NOMO-1 treated with DMSO at 0.1 percent for 48 hours (cell line): ENCODE results near the gene EIF2B1.
A peak's percentile ranks its signal among the peaks of the same experiment; 100 is the strongest.

Experiments used
- DNase-seq: peaks from one replicate; lab custom pipeline; 2025; ENCODE audit not compliant: unreplicated experiment; lab: John Stamatoyannopoulos, UW

The EIF2B1 gene

GRCh38 chr12:123633379-123634141 is at the start of gene EIF2B1, which contains the start of gene GTF2H3:
Gene EIF2B1, minus strand, starts transcription at chr12:123633686. Its CDS starts 129 bp downstream, at chr12:123633557.
Gene GTF2H3, plus strand, starts transcription at chr12:123633829. Its CDS starts 31 bp downstream, at chr12:123633860.
- DNase-seq, result peak; percentile 96

GRCh38 chr12:123681605-123682004 is 48.1 kb upstream of the EIF2B1 start:
- peak; percentile 79 for DNase-seq

GRCh38 chr12:123678981-123679380 is 45.5 kb upstream of the EIF2B1 start:
- DNase-seq, result no peak

- no peak for DNase-seq
Measured at GRCh38 chr12:123676616-123677320, 43.3 kb upstream of the EIF2B1 start.

- no peak for DNase-seq
Measured at GRCh38 chr12:123675436-123675835, 42.0 kb upstream of the EIF2B1 start.

GRCh38 chr12:123671876-123672275 is 38.4 kb upstream of the EIF2B1 start:
- DNase-seq, result no peak

- DNase-seq, result peak; percentile 90
Measured at GRCh38 chr12:123670882-123671728, 37.6 kb upstream of the EIF2B1 start, which contains the start of gene TCTN2. Gene TCTN2, plus strand, starts transcription at chr12:123671113. Its CDS starts 128 bp downstream, at chr12:123671241.

GRCh38 chr12:123667771-123668170 is 34.3 kb upstream of the EIF2B1 start:
- DNase-seq, result no peak

- no peak for DNase-seq
Measured at GRCh38 chr12:123659996-123660727, 26.7 kb upstream of the EIF2B1 start.

GRCh38 chr12:123657211-123657610 is 23.7 kb upstream of the EIF2B1 start:
- DNase-seq, result no peak

GRCh38 chr12:123656392-123656791 is 22.9 kb upstream of the EIF2B1 start:
- no peak for DNase-seq

- no peak for DNase-seq
Measured at GRCh38 chr12:123655420-123655819, 21.9 kb upstream of the EIF2B1 start.

- DNase-seq, result no peak
Measured at GRCh38 chr12:123654129-123654701, 20.7 kb upstream of the EIF2B1 start.

- DNase-seq, result no peak
Measured at GRCh38 chr12:123648401-123648800, 14.9 kb upstream of the EIF2B1 start.

GRCh38 chr12:123645878-123646277 is 12.4 kb upstream of the EIF2B1 start:
- DNase-seq, result no peak

- DNase-seq, result no peak
Measured at GRCh38 chr12:123645380-123645779, 11.9 kb upstream of the EIF2B1 start.

- DNase-seq, result no peak
Measured at GRCh38 chr12:123643911-123644310, 10.4 kb upstream of the EIF2B1 start.

- DNase-seq, result peak; percentile 5
Measured at GRCh38 chr12:123634142-123634561, 666 bp upstream of the EIF2B1 start.

- DNase-seq, result no peak
Measured at GRCh38 chr12:123621619-123622530, 11.6 kb downstream of the EIF2B1 start.
